Activated CD8-positive, alpha-beta T cell treated with anti-CD3 and anti-CD28 coated beads for 36 hours (primary cell): ENCODE results near the gene KLC3. TPM values are rescaled to one million over a fixed set of nuclear protein-coding genes. Genes with fewer than 3 reads are reported as not detected.

Source experiments
- ATAC-seq: fragments of 200-7000 bp; cut with Tn5 transposase; one replicate; pipeline ENCODE4 v1.10.0; 2021; ENCODE audit warnings: mild to moderate bottlenecking, moderate library complexity
- CTCF ChIA-PET: fragments of 350-600 bp; sonication (Branson Sonifier 250); formaldehyde crosslinking; loops from one replicate; lab custom pipeline; 2021; ENCODE audit warnings: antibody characterized with exemption; lab: Charles Lee
- POLR2A ChIA-PET: fragments of 350-600 bp; sonication (Branson Sonifier 250); formaldehyde crosslinking; loops from one replicate; lab custom pipeline; 2021; ENCODE audit warnings: antibody characterized with exemption; lab: Charles Lee
- DNase-seq: peaks from one replicate; pipeline ENCODE4 v3.0.0-alpha.2; 2020
- H3K27ac Mint-ChIP-seq: one replicate; pipeline ENCODE4 v1.8.0; 2021; ENCODE audit warnings: mild to moderate bottlenecking, mixed read lengths
- H3K27me3 Mint-ChIP-seq: one replicate; pipeline ENCODE4 v1.8.0; 2021; ENCODE audit warnings: mixed read lengths
- H3K36me3 Mint-ChIP-seq: one replicate; pipeline ENCODE4 v1.8.0; 2021; ENCODE audit warnings: low read depth, mixed read lengths
- H3K4me1 Mint-ChIP-seq: one replicate; pipeline ENCODE4 v1.8.0; 2021; ENCODE audit warnings: low read depth, mixed read lengths
- H3K4me3 Mint-ChIP-seq: one replicate; pipeline ENCODE4 v1.8.0; 2021; ENCODE audit warnings: mild to moderate bottlenecking, moderate library complexity, mixed read lengths
- H3K9me3 Mint-ChIP-seq: one replicate; pipeline ENCODE4 v1.8.0; 2021; ENCODE audit warnings: mixed read lengths
- CTCF ChIP-seq: fragments of 200-600 bp; IDR thresholded peaks from one replicate; pipeline ENCODE4 v1.8.0; 2022; ENCODE audit warnings: antibody characterized with exemption, mild to moderate bottlenecking
- intact Hi-C: fragments of 100-400 bp; cut with micrococcal nuclease; formaldehyde crosslinking; loops from one replicate; pipeline ENCODE4 v1.10.0; 2022
- total RNA-seq, 2 experiments: library from RNA; stranded (reverse); gene quantifications; one replicate each; pipeline ENCODE4 v1.2.3, GENCODE V29; 2021

The KLC3 gene
- total RNA-seq, 2 experiments from 2014 or later: not detected

GRCh38 chr19:45358213-45358792 is 17.8 kb downstream of the KLC3 start:
- intact Hi-C loops: no loop called here
- ChIA-PET POLR2A (no interaction called here), CTCF (interaction anchor here (1.2 kb wide), 2 partner anchors 19 to 299 kb away, joined by 3 to 6 read pairs; no protein-coding TSS in a partner anchor)
- no peak overlapping the region for H3K4me3 Mint-ChIP-seq
- H3K36me3 Mint-ChIP-seq: peaks cover 20% of the 10 kb centered on the region
- no peak for DNase-seq
- no peaks in the 10 kb centered on the region for H3K27me3 Mint-ChIP-seq
- no peaks in the 10 kb centered on the region for H3K9me3 Mint-ChIP-seq
- no peak overlapping the region for H3K27ac Mint-ChIP-seq
- ATAC-seq: no peak
- no peak for TF ChIP-seq CTCF
- no peaks in the 10 kb centered on the region for H3K4me1 Mint-ChIP-seq

- ATAC-seq (no peak), DNase-seq (no peak)
- Mint-ChIP-seq H3K4me3 (no peak overlapping the region), H3K36me3 (peaks cover 8% of the 10 kb centered on the region), H3K4me1 (no peaks in the 10 kb centered on the region), H3K27ac (no peak overlapping the region), H3K27me3 (no peaks in the 10 kb centered on the region), H3K9me3 (no peaks in the 10 kb centered on the region)
- TF ChIP-seq CTCF: no peak
- intact Hi-C loops: no loop called here
- ChIA-PET POLR2A (no interaction called here), CTCF (no interaction called here)
Observed at GRCh38 chr19:45361608-45362007, 21.1 kb downstream of the KLC3 start.

- no peak for TF ChIP-seq CTCF
- Mint-ChIP-seq H3K27me3 (no peaks in the 10 kb centered on the region), H3K36me3 (peaks cover 6% of the 10 kb centered on the region), H3K4me3 (no peak overlapping the region), H3K27ac (no peak overlapping the region), H3K4me1 (no peaks in the 10 kb centered on the region), H3K9me3 (no peaks in the 10 kb centered on the region)
- ChIA-PET CTCF (no interaction called here), POLR2A (no interaction called here)
- ATAC-seq (no peak), DNase-seq (no peak)
- intact Hi-C loops: no loop called here
Observed at GRCh38 chr19:45362291-45362690, 21.7 kb downstream of the KLC3 start.

- ChIA-PET POLR2A (no interaction called here), CTCF (no interaction called here)
- no peak overlapping the region for H3K4me3 Mint-ChIP-seq
- H3K4me1 Mint-ChIP-seq: peaks cover 8% of the 10 kb centered on the region
- DNase-seq (no peak), ATAC-seq (no peak)
- H3K27me3 Mint-ChIP-seq: no peaks in the 10 kb centered on the region
- intact Hi-C loops: no loop called here
- H3K9me3 Mint-ChIP-seq: no peaks in the 10 kb centered on the region
- no peak overlapping the region for H3K27ac Mint-ChIP-seq
- TF ChIP-seq CTCF: no peak
- H3K36me3 Mint-ChIP-seq: peaks cover 4% of the 10 kb centered on the region
Observed at GRCh38 chr19:45363861-45364459, 23.4 kb downstream of the KLC3 start.

- Mint-ChIP-seq H3K9me3 (no peaks in the 10 kb centered on the region), H3K4me3 (no peak overlapping the region), H3K4me1 (peaks cover 11% of the 10 kb centered on the region), H3K27ac (no peak overlapping the region), H3K27me3 (no peaks in the 10 kb centered on the region), H3K36me3 (peaks cover 4% of the 10 kb centered on the region)
- CTCF ChIA-PET: no interaction called here
- ATAC-seq: no peak
- no peak for TF ChIP-seq CTCF
- no peak for DNase-seq
- intact Hi-C loops: no loop called here
- POLR2A ChIA-PET: no interaction called here
Observed at GRCh38 chr19:45364696-45365095, 24.1 kb downstream of the KLC3 start.
